ENCODE measurements around the gene PARD3.

DNA sequence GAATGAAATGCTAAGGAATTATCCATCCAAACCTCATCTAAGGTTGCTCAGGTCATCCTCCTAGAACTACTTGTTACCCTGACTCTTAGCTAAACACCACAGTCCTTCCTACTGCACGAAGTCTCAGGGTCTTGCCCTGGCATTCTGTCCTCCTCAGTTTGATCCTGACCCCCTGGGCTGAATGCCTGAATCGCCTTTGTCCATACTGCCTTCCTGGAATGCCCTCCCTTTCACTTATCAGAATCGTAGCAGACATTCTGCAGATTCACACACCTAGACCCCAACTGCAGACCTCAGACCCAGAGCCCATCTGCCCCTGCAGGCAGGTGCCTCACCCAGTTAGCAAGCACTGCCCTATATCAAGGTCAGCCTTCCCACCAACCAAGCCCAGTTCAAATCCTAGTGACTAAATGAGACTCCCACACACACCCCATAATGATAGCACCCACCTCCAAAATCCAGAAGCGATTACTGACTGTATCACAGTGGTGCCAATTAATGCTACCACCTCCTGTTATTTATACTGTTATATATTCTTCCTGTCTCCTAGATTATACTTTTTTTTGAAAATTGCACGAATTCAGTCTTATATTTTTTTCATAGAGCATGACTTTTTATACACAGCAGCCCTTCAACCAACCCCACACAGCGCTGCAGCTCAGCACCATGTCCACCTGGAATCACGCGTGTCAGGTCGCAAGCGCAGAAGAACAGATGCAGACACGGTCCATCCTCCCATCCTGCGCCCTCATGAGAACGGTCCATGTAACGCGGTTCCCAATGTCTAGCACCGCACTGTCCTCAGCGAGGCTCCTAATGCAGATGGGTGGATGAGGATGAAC, 3.7 kb downstream of the PARD3 start:
- TF ChIP-seq, protein P1, sequence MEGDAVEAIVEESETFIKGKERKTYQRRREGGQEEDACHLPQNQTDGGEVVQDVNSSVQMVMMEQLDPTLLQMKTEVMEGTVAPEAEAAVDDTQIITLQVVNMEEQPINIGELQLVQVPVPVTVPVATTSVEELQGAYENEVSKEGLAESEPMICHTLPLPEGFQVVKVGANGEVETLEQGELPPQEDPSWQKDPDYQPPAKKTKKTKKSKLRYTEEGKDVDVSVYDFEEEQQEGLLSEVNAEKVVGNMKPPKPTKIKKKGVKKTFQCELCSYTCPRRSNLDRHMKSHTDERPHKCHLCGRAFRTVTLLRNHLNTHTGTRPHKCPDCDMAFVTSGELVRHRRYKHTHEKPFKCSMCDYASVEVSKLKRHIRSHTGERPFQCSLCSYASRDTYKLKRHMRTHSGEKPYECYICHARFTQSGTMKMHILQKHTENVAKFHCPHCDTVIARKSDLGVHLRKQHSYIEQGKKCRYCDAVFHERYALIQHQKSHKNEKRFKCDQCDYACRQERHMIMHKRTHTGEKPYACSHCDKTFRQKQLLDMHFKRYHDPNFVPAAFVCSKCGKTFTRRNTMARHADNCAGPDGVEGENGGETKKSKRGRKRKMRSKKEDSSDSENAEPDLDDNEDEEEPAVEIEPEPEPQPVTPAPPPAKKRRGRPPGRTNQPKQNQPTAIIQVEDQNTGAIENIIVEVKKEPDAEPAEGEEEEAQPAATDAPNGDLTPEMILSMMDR (IDR thresholded peaks at IDR 0.05; ENCODE audit: low read depth, low read length, poor library complexity, severe bottlenecking) = no peak
- TF ChIP-seq EZH2phosphoT487 (IDR thresholded peaks at IDR 0.05; ENCODE audit: borderline replicate concordance, low read length) = no peak
